GM23248 (cell line): ENCODE results near the gene PHEX. TPM values are rescaled to one million over a fixed set of nuclear protein-coding genes. Genes with fewer than 3 reads are reported as not detected.

Experiments used
- DNase-seq: peaks from one replicate; pipeline ENCODE4 v3.0.0-alpha.2; 2015
- H2AFZ ChIP-seq: fragments of 200-600 bp; sonication (generic); 2 replicates; pipeline ENCODE4 v1.6.1; 2016; ENCODE audit warnings: antibody characterized with exemption
- H3F3A ChIP-seq: fragments of 200-600 bp; sonication (generic); 2 replicates; pipeline ENCODE4 v1.6.1; 2016; ENCODE audit warnings: mild to moderate bottlenecking, antibody characterized with exemption, mixed run types; ENCODE audit not compliant: insufficient read depth
- H3K27ac ChIP-seq: fragments of 200-600 bp; sonication (generic); 2 replicates; pipeline ENCODE4 v1.5.1; 2016; ENCODE audit warnings: mild to moderate bottlenecking
- H3K27me3 ChIP-seq: fragments of 200-600 bp; sonication (generic); replicated peaks from 2 replicates; pipeline ENCODE4 v1.6.1; 2016; ENCODE audit warnings: mild to moderate bottlenecking; ENCODE audit not compliant: insufficient read depth
- H3K36me3 ChIP-seq: fragments of 200-600 bp; sonication (generic); 2 replicates; pipeline ENCODE4 v1.6.1; 2016; ENCODE audit warnings: low read depth, mild to moderate bottlenecking
- H3K4me1 ChIP-seq: fragments of 200-600 bp; sonication (generic); 2 replicates; pipeline ENCODE4 v1.6.1; 2016; ENCODE audit warnings: mild to moderate bottlenecking; ENCODE audit not compliant: insufficient read depth
- H3K4me2 ChIP-seq: fragments of 200-600 bp; sonication (generic); one replicate; pipeline ENCODE4 v1.6.1; 2016; ENCODE audit warnings: mild to moderate bottlenecking; ENCODE audit not compliant: unreplicated experiment
- H3K4me3 ChIP-seq: fragments of 200-600 bp; sonication (generic); 2 replicates; pipeline ENCODE4 v1.5.1; 2016; ENCODE audit warnings: mild to moderate bottlenecking
- H3K79me2 ChIP-seq: fragments of 200-600 bp; sonication (generic); 2 replicates; pipeline ENCODE4 v1.6.1; 2016; ENCODE audit warnings: mild to moderate bottlenecking; ENCODE audit not compliant: insufficient read depth
- H3K9ac ChIP-seq: fragments of 200-600 bp; sonication (generic); 2 replicates; pipeline ENCODE4 v1.6.1; 2016; ENCODE audit warnings: mild to moderate bottlenecking
- H3K9me2 ChIP-seq: fragments of 200-600 bp; sonication (generic); 2 replicates; pipeline ENCODE4 v1.6.1; 2016; ENCODE audit warnings: mixed run types, mild to moderate bottlenecking, moderate library complexity; ENCODE audit not compliant: insufficient read depth
- H3K9me3 ChIP-seq: fragments of 200-600 bp; sonication (generic); one replicate; pipeline ENCODE4 v1.6.1; 2017; ENCODE audit warnings: low read depth
- H4K20me1 ChIP-seq: fragments of 200-600 bp; sonication (generic); 2 replicates; pipeline ENCODE4 v1.6.0; 2016; ENCODE audit not compliant: insufficient read depth
- EZH2 ChIP-seq: fragments of 200-600 bp; sonication (generic); IDR thresholded peaks from 2 replicates; pipeline ENCODE4 v1.6.1; 2018; ENCODE audit warnings: antibody characterized with exemption, mild to moderate bottlenecking; ENCODE audit not compliant: insufficient read depth, poor library complexity, severe bottlenecking
- EZH2phosphoT487 ChIP-seq: fragments of 200-600 bp; sonication (generic); IDR thresholded peaks from 2 replicates; pipeline ENCODE4 v1.6.1; 2018; ENCODE audit warnings: antibody characterized with exemption, moderate library complexity, mild to moderate bottlenecking, low read depth; ENCODE audit not compliant: insufficient read depth
- WGBS, 2 experiments: methylation state at CpG; one replicate each; pipeline ENCODE4 v1.1.6; 2015 to 2017; ENCODE audit warnings: low lambda C conversion rate in 2 of 2, low coverage in 1 of 2; ENCODE audit errors: missing lambda C conversion rate in 2 of 2; 5-methylcytosine and 5-hydroxymethylcytosine counted together
- in situ Hi-C: fragments of 300-500 bp; cut with MboI; formaldehyde crosslinking; loops from 2 replicates; pipeline ENCODE4 v1.15.0; 2020
- polyA plus RNA-seq: library from polyadenylated mRNA; unstranded; fragments of >200 nt; fragmentation: Nextera tagmentation; extraction: Ambion mirVana; gene quantifications from 2 replicates; pipeline ENCODE4 v1.2.1, GENCODE V29; 2016
- total RNA-seq: library from RNA; depleted of rRNA; stranded (reverse); fragments of >200 nt; shearing (Covaris generic); gene quantifications from 2 replicates; pipeline ENCODE4 v1.2.3, GENCODE V29; 2014

PHEX gene
- total and polyA plus RNA-seq, 2 experiments from 2014 or later, result 0.64 to 0.65 TPM

DNA sequence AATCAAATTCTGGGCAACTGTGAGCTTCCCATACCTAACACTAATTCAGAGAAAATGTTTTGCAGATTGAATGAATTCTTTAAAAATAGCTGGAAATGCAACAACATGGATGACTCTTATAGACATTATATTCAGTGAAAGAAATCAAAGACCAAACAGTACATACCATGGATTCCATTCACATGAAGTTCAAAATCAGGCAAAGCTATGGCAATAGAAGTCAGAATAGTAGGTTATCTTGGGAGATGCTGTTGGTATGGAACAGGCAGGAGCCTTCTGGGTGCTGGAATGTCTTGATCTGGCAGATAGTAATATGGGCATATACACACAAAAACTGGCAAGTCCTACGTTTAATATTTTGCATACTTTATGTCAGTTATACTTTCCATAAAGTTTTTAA is 215.0 kb downstream of the PHEX start:
- Histone ChIP-seq H3K4me1 (peaks cover 23% of the 10 kb centered on the region), H3K9ac (no peak overlapping the region), H3F3A (0 out of 2 replicates have a peak, but pooled peaks cover 16% of the 10 kb centered on the region), H3K27me3 (no peaks in the 10 kb centered on the region), H4K20me1 (no peaks in the 10 kb centered on the region), H3K4me2 (peak overlapping the region; percentile 40), H2AFZ (no peak overlapping the region), H3K79me2 (no peaks in the 10 kb centered on the region), H3K27ac (peak overlapping the region; percentile 60), H3K4me3 (no peak overlapping the region; the same call in 1 of the 2 replicates), H3K9me3 (no peaks in the 10 kb centered on the region), H3K36me3 (no peaks in the 10 kb centered on the region), H3K9me2 (no peaks in the 10 kb centered on the region)
- DNase-seq, result peak; percentile 49
- TF ChIP-seq EZH2 (no peak), EZH2phosphoT487 (no peak)
- in situ Hi-C loops, result no loop called here
- 0 to 8% methylated on average over 1 of the region's 1 CpG for WGBS, 2 experiments

DNA sequence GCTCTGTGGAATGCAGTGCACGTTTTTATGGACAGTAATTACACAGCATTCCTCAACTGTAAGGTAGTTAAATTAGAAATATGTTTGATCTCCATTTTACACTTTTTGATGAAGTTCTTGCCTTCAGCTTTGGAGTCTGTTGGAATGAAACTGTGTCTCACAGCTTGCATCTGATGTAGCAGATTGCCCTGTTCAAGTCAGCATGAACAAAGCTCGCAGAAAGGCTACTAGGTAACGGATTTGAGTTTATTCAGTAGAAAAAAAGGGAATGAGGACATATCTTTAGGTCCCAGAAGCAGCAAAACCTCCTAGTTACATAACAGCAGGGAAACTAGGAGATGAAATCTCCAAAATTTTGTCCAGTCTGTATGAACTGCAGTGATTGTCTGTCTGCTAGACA is 216.3 kb downstream of the PHEX start:
- Histone ChIP-seq H2AFZ (no peak overlapping the region), H3K4me2 (no peak overlapping the region), H3K9me2 (no peaks in the 10 kb centered on the region), H3K9ac (no peak overlapping the region), H3K36me3 (no peaks in the 10 kb centered on the region), H3K27me3 (no peaks in the 10 kb centered on the region), H4K20me1 (no peaks in the 10 kb centered on the region), H3K27ac (no peak overlapping the region), H3F3A (0 out of 2 replicates have a peak, but pooled peaks cover 16% of the 10 kb centered on the region), H3K4me3 (no peak overlapping the region), H3K4me1 (peaks cover 23% of the 10 kb centered on the region), H3K9me3 (no peaks in the 10 kb centered on the region), H3K79me2 (no peaks in the 10 kb centered on the region)
- no peak for DNase-seq
- WGBS, 2 experiments, result 71 to 73% methylated on average over 3 of the region's 3 CpGs
- in situ Hi-C loops, result no loop called here
- no peak for TF ChIP-seq EZH2phosphoT487
- no peak for TF ChIP-seq EZH2

DNA sequence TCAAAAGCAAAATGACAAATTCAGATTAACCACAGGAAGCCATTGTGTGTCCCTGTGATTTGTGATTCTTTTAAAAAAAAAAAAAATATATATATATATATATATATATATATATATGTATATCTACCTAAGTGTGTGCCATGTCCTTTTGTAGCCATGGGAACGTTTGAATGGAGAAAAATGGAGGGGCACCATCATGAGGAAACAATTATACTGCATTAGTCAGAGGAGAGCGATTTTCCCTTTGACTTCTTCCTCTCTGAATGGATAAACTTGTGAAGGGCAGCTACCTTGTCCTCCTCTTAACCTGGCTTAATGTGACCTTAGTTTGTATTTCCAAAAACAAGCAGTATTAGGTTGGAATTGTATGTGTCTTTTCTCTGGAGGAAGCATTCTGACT is 217.2 kb downstream of the PHEX start:
- Histone ChIP-seq H3K27me3 (no peaks in the 10 kb centered on the region), H3K36me3 (no peaks in the 10 kb centered on the region), H3K4me2 (no peak overlapping the region), H3F3A (0 out of 2 replicates have a peak, but pooled peaks cover 16% of the 10 kb centered on the region), H3K9ac (no peak overlapping the region), H2AFZ (no peak overlapping the region), H3K79me2 (no peaks in the 10 kb centered on the region), H3K4me3 (no peak overlapping the region), H3K9me2 (no peaks in the 10 kb centered on the region), H3K27ac (no peak overlapping the region), H4K20me1 (no peaks in the 10 kb centered on the region), H3K9me3 (no peaks in the 10 kb centered on the region), H3K4me1 (peaks cover 23% of the 10 kb centered on the region)
- WGBS, 2 experiments, result 80 to 87% methylated on average over 2 of the region's 2 CpGs
- in situ Hi-C loops, result no loop called here
- TF ChIP-seq EZH2 (no peak), EZH2phosphoT487 (no peak)
- DNase-seq, result peak; percentile 6

DNA sequence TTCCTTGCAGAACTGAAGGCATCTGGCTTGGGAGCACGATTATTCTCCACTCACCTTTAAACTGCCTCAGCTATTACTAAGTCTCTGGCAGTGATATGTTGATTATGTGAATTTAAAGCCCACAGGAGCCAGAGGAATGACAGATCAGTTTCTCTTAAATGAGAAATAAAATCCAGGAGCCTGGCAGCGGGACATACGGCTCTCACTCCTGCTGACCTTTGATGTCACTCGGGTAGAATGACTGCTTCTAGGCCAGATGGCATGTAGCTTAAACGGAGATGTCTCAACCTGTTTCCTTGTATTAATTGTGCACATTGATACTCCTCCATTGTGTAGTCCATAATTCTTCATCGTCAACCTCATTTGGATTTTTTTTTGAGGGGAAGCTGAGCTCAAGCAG is 236.6 kb downstream of the PHEX start:
- H3K9ac ChIP-seq, result no peak overlapping the region
- no peaks in the 10 kb centered on the region for H4K20me1 ChIP-seq
- no peak overlapping the region for H2AFZ ChIP-seq
- no peak overlapping the region for H3K27ac ChIP-seq
- H3K4me1 ChIP-seq, result no peaks in the 10 kb centered on the region
- H3K36me3 ChIP-seq, result no peaks in the 10 kb centered on the region
- no peaks in the 10 kb centered on the region for H3K9me3 ChIP-seq
- TF ChIP-seq EZH2 (no peak), EZH2phosphoT487 (no peak)
- H3F3A ChIP-seq, result no peaks in the 10 kb centered on the region
- in situ Hi-C loops, result no loop called here
- DNase-seq, result no peak
- no peak overlapping the region for H3K4me2 ChIP-seq
- H3K9me2 ChIP-seq, result no peaks in the 10 kb centered on the region
- no peaks in the 10 kb centered on the region for H3K27me3 ChIP-seq
- 68 to 75% methylated on average over 6 of the region's 6 CpGs for WGBS, 2 experiments
- H3K4me3 ChIP-seq, result no peak overlapping the region
- H3K79me2 ChIP-seq, result no peaks in the 10 kb centered on the region

DNA sequence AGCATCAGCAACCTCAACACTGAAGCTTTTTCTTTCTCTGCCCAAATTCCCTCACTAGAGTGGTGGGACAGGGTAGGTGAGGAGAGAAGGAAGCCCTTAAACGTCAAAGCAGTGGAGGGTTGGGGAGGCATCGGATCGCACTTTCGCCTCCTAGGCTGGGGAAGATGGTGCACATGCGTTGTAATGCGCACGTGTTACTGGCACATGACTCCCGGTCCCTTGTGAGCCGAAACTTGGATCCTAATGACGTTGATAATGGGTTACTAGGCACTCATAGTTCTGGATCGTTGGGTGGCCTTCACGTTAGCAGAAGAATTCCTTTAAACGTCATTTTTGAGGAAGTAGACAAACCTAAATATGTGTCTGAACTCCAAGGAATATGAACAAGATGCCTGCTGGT is 240.5 kb downstream of the PHEX start, which contains the start of gene CBLL2:
TSS of gene CBLL2 (plus strand) at position 301 of the 400 bp plus-strand sequence. CDS start at position 380, 79 bp downstream.
- Histone ChIP-seq H3K9me3 (no peaks in the 10 kb centered on the region), H4K20me1 (no peaks in the 10 kb centered on the region), H3K4me1 (no peaks in the 10 kb centered on the region), H3K36me3 (no peaks in the 10 kb centered on the region), H3K27ac (no peak within 1 kb of the TSS), H3K79me2 (no peaks in the 10 kb centered on the region), H3K9ac (no peak within 1 kb of the TSS), H3K9me2 (no peaks in the 10 kb centered on the region), H3K27me3 (no peaks in the 10 kb centered on the region), H3F3A (no peaks in the 10 kb centered on the region), H2AFZ (no peak within 1 kb of the TSS), H3K4me3 (no peak within 1 kb of the TSS), H3K4me2 (no peak within 1 kb of the TSS)
- DNase-seq, result no peak
- in situ Hi-C loops, result no loop called here
- WGBS, 2 experiments, result 65 to 78% methylated on average over 7 to 13 of the region's 13 CpGs
- TF ChIP-seq EZH2phosphoT487, result no peak
- TF ChIP-seq EZH2, result no peak
